ENCODE results near the gene MMRN1.

- TF ChIP-seq POLR2A (IDR thresholded peaks at IDR 0.05), result no peak
- no peak for TF ChIP-seq CTCF (IDR thresholded peaks at IDR 0.05)
Observed at GRCh38 chr4:89898304-89898716, 3.7 kb downstream of the MMRN1 start.

Measured in esophagus squamous epithelium (tissue), 4 donors.